PC-3 (cell line): Measurements from ENCODE around the gene SLC51B. TPM values are rescaled to one million over a fixed set of nuclear protein-coding genes. Genes with fewer than 3 reads are reported as not detected.
A peak's percentile ranks its signal among the peaks of the same experiment; 100 is the strongest.

Experiments used
- ATAC-seq: fragments of 200-7000 bp; cut with Tn5 transposase; 2 replicates; pipeline ENCODE4 v1.9.1; 2020; ENCODE audit warnings: mild to moderate bottlenecking, moderate library complexity
- BruUV-seq: library from RNA; stranded (reverse); fragments of 400-500 nt; replicated peaks from 2 replicates; lab custom pipeline; 2021; lab: Mats Ljungman, UMichigan
- CTCF ChIA-PET: fragments of 300-600 bp; sonication (Branson Sonifier 250); formaldehyde crosslinking; loops from one replicate; lab custom pipeline; 2022; ENCODE audit warnings: antibody characterized with exemption; lab: Charles Lee
- POLR2A ChIA-PET: fragments of 300-600 bp; sonication (Branson Sonifier 250); formaldehyde crosslinking; loops from one replicate; lab custom pipeline; 2022; ENCODE audit warnings: antibody characterized with exemption; ENCODE audit not compliant: unreplicated experiment; lab: Charles Lee
- DNase-seq: peaks from one replicate; pipeline ENCODE4 v3.0.0-alpha.2; 2015
- H2AFZ ChIP-seq: fragments of 300-600 bp; sonication (generic); 2 replicates; pipeline ENCODE4 v1.6.0; 2016; ENCODE audit warnings: antibody characterized with exemption, low read length
- H3F3A ChIP-seq: fragments of 300-600 bp; sonication (generic); one replicate; pipeline ENCODE4 v1.6.0; 2017; ENCODE audit warnings: antibody characterized with exemption, low read length, control low read depth, mild to moderate bottlenecking; ENCODE audit not compliant: unreplicated experiment
- H3K27ac ChIP-seq: fragments of 300-600 bp; sonication (generic); 2 replicates; pipeline ENCODE4 v1.5.1; 2016; ENCODE audit warnings: mild to moderate bottlenecking, low read length
- H3K27me3 ChIP-seq: fragments of 300-600 bp; sonication (generic); 2 replicates; pipeline ENCODE4 v1.6.1; 2016; ENCODE audit warnings: low read length, mixed read lengths
- H3K36me3 ChIP-seq: fragments of 300-600 bp; sonication (generic); 2 replicates; pipeline ENCODE4 v1.6.1; 2016; ENCODE audit warnings: low read depth, mixed run types, low read length, mixed read lengths
- H3K4me1 ChIP-seq: fragments of 300-600 bp; sonication (generic); 2 replicates; pipeline ENCODE4 v1.5.1; 2016; ENCODE audit warnings: low read length; ENCODE audit not compliant: insufficient read depth
- H3K4me2 ChIP-seq: fragments of 300-600 bp; sonication (generic); 2 replicates; pipeline ENCODE4 v1.6.0; 2016; ENCODE audit warnings: low read length
- H3K4me3 ChIP-seq: fragments of 300-600 bp; sonication (generic); 2 replicates; pipeline ENCODE4 v1.5.1; 2016; ENCODE audit warnings: mild to moderate bottlenecking, low read length, mixed read lengths
- H3K79me2 ChIP-seq: fragments of 300-600 bp; sonication (generic); 2 replicates; pipeline ENCODE4 v1.6.1; 2017; ENCODE audit warnings: low read length, mixed read lengths
- H3K9ac ChIP-seq: fragments of 300-600 bp; sonication (generic); 2 replicates; pipeline ENCODE4 v1.6.0; 2016; ENCODE audit warnings: mild to moderate bottlenecking, low read length
- H3K9me2 ChIP-seq: fragments of 300-600 bp; sonication (generic); replicated peaks from 2 replicates; pipeline ENCODE4 v1.6.1; 2016; ENCODE audit warnings: mixed run types, low read length, mixed read lengths
- H3K9me3 ChIP-seq: fragments of 300-600 bp; sonication (generic); 2 replicates; pipeline ENCODE4 v1.6.1; 2016; ENCODE audit warnings: low read length, mixed read lengths
- H4K20me1 ChIP-seq: fragments of 300-600 bp; sonication (generic); 2 replicates; pipeline ENCODE4 v1.6.1; 2016; ENCODE audit warnings: low read length, mixed read lengths
- EZH2 ChIP-seq: fragments of 300-600 bp; sonication (generic); IDR thresholded peaks from one replicate; pipeline ENCODE4 v1.6.1; 2017; ENCODE audit warnings: antibody characterized with exemption, mild to moderate bottlenecking, low read length; ENCODE audit not compliant: unreplicated experiment
- intact Hi-C: fragments of 100-400 bp; cut with micrococcal nuclease; formaldehyde crosslinking; loops from 2 replicates; pipeline ENCODE4 v1.9.0; 2023
- total RNA-seq: library from RNA; depleted of rRNA; stranded (reverse); fragments of >200 nt; gene quantifications from 2 replicates; pipeline ENCODE4 v1.2.3, GENCODE V29; 2014
- TF ChIP-seq, protein P1 (sequence below): fragments of 300-600 bp; sonication (generic); conservative IDR thresholded peaks from 2 replicates; pipeline ENCODE4 v1.5.1; 2017; ENCODE audit warnings: antibody characterized with exemption, low read depth, mild to moderate bottlenecking, low read length

The SLC51B gene
- total RNA-seq, 1 experiment from 2014 or later = not detected

DNA sequence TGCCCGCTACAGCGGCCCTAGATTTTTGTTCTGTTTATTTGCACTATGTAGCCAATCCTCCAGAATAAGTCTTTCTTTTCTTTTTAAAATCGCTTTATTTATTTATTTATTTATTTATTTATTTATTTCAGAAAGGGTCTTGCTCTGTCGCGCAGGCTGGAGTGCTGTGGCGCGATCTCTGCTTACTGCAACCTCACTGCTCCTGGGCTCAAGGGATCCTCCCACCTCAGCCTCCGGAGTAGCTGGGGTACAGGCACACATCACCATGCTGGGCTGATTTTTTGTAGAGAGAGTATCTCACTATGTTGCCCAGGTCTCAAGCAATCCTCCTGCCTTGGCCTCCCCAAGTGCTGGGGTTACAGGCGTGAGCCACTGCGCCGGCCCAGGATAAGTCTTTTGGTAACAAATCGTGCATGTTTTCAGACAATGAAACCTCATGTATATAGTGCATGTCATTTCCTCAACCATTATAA, 15.4 kb upstream of the SLC51B start:
- TF ChIP-seq EZH2 = no peak
- Histone ChIP-seq H3K9me2 (no peaks in the 10 kb centered on the region), H3K9me3 (no peaks in the 10 kb centered on the region), H3K4me3 (peak overlapping the region; percentile 91), H3K4me1 (peaks cover 13% of the 10 kb centered on the region; the same call in 1 of the 2 replicates), H4K20me1 (no peaks in the 10 kb centered on the region), H3K36me3 (peaks cover under 1% of the 10 kb centered on the region; the same call in 1 of the 2 replicates), H3K27ac (no peak overlapping the region), H3K9ac (no peak overlapping the region), H3F3A (no peaks in the 10 kb centered on the region), H3K79me2 (peaks cover 20% of the 10 kb centered on the region), H3K27me3 (no peaks in the 10 kb centered on the region), H3K4me2 (no peak overlapping the region), H2AFZ (no peak overlapping the region)
- intact Hi-C loops = loop anchor here (5.0 kb wide), 2 partner anchors 42 to 268 kb away; partner anchors contain the start of genes RNU5A-1 and SPG21
- DNase-seq = no peak
- POLR2A ChIA-PET = no interaction called here
- ATAC-seq = no peak
- CTCF ChIA-PET = no interaction called here
- BruUV-seq = no TSS peak

DNA sequence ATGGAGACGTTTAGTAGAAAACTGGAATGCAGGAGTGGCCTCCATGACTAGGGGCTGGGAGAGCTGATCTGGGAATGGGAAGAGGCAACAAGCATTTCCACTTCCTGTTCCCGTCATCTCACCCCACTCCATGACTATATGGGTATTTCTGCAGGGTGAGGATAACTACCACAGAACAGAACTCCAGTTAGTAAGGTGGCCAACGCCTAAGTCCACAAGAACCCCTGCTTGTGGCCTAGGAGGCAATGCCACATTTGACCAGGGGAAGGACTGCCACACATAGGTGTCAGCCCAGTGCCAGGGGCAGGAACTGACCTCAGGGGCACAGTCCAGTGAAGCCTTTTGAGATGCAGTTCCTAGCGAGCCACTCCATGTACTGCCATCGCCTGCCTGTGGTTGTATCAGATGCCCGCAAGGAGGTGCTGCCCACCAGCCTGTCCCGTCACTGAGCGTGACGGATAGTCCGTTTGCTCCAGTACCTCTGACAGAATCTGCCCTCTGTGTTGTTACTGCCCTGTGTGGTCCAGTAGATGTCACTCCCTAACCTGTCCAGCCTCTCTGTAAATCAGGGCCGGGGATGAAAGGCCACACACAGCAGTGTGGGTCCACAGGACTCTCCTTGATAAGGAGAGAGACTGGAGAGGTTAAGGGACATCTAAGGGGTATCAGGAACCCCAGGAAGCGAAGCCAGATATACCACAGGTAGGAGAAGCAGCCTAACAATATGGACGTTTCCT, 12.2 kb upstream of the SLC51B start:
- H3K27ac ChIP-seq = no peak overlapping the region
- peaks cover 11% of the 10 kb centered on the region; the same call in 1 of the 2 replicates for H3K4me1 ChIP-seq
- POLR2A ChIA-PET = no interaction called here
- H3K9me3 ChIP-seq = no peaks in the 10 kb centered on the region
- peaks cover 15% of the 10 kb centered on the region for H3K79me2 ChIP-seq
- H3K9ac ChIP-seq = no peak overlapping the region
- peak overlapping the region; percentile 69 for H2AFZ ChIP-seq
- intact Hi-C loops = loop anchor here (1.0 to 5.0 kb wide), 4 partner anchors 21 to 264 kb away; partner anchors contain the start of gene RNU5A-1
- no peak overlapping the region for H3K4me3 ChIP-seq
- DNase-seq (peak; percentile 83), ATAC-seq (peak; percentile 85)
- H3K4me2 ChIP-seq = peak overlapping the region; percentile 61
- TF ChIP-seq, protein P1, sequence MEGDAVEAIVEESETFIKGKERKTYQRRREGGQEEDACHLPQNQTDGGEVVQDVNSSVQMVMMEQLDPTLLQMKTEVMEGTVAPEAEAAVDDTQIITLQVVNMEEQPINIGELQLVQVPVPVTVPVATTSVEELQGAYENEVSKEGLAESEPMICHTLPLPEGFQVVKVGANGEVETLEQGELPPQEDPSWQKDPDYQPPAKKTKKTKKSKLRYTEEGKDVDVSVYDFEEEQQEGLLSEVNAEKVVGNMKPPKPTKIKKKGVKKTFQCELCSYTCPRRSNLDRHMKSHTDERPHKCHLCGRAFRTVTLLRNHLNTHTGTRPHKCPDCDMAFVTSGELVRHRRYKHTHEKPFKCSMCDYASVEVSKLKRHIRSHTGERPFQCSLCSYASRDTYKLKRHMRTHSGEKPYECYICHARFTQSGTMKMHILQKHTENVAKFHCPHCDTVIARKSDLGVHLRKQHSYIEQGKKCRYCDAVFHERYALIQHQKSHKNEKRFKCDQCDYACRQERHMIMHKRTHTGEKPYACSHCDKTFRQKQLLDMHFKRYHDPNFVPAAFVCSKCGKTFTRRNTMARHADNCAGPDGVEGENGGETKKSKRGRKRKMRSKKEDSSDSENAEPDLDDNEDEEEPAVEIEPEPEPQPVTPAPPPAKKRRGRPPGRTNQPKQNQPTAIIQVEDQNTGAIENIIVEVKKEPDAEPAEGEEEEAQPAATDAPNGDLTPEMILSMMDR = peak; percentile 86
- TF ChIP-seq EZH2 = no peak
- H3K36me3 ChIP-seq = no peaks in the 10 kb centered on the region
- H4K20me1 ChIP-seq = no peaks in the 10 kb centered on the region
- BruUV-seq = no TSS peak
- H3K27me3 ChIP-seq = no peaks in the 10 kb centered on the region
- no peaks in the 10 kb centered on the region for H3F3A ChIP-seq
- no peaks in the 10 kb centered on the region for H3K9me2 ChIP-seq
- CTCF ChIA-PET = interaction anchor here (0.6 to 1.0 kb wide), 2 partner anchors 10 to 88 kb away, joined by 6 to 8 read pairs; no protein-coding TSS in a partner anchor

DNA sequence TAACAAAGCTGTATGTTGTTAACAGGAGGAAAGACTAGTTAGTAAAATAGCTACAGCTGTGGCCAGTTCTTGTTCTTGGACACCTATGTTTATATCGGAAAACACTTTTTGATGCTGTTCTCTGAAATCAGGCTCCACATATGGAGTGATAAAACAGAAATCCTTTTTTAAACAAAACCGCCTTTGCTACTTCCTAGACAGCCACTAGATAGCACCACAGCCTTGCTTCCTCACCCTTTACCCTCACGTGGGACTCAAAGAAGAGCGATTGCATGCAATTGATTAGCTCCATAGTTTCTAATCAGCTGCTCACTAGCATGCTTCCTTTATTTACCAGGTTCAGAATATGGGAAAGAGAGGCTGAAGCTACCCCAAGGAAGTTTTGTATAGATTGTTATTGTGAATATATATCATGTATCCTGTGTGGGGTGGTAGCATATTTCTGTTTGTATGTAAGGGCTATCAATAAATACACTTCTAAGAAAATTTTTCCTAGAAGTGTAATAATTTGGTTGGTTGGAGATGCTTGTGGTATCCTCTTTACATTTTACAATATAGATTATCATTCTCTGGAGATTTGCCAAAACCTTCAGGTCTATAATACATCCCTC, 11.4 kb upstream of the SLC51B start:
- no TSS peak for BruUV-seq
- TF ChIP-seq EZH2 = no peak
- TF ChIP-seq, protein P1 = peak; percentile 44
- Histone ChIP-seq H3K79me2 (peaks cover 7% of the 10 kb centered on the region), H3K27ac (no peak overlapping the region), H3K9me3 (no peaks in the 10 kb centered on the region), H3K4me1 (peaks cover 5% of the 10 kb centered on the region; the same call in 1 of the 2 replicates), H3K4me2 (peak overlapping the region; percentile 61; the same call in 1 of the 2 replicates), H3K36me3 (no peaks in the 10 kb centered on the region), H3F3A (no peaks in the 10 kb centered on the region), H3K27me3 (no peaks in the 10 kb centered on the region), H2AFZ (peak overlapping the region; percentile 69; the same call in 1 of the 2 replicates), H3K4me3 (no peak overlapping the region), H4K20me1 (no peaks in the 10 kb centered on the region), H3K9me2 (no peaks in the 10 kb centered on the region), H3K9ac (no peak overlapping the region)
- DNase-seq (peak; percentile 40), ATAC-seq (peak; percentile 46)
- POLR2A ChIA-PET = no interaction called here
- CTCF ChIA-PET = interaction anchor here (0.6 to 1.0 kb wide), 3 partner anchors 9 to 138 kb away, joined by 3 to 8 read pairs (median 6); no protein-coding TSS in a partner anchor
- intact Hi-C loops = loop anchor here (1.0 to 5.0 kb wide), 4 partner anchors 21 to 264 kb away; partner anchors contain the start of gene RNU5A-1
